ENCODE data around the gene BEND2.
A peak's percentile ranks its signal among the peaks of the same experiment; 100 is the strongest.

Gene BEND2

DNA sequence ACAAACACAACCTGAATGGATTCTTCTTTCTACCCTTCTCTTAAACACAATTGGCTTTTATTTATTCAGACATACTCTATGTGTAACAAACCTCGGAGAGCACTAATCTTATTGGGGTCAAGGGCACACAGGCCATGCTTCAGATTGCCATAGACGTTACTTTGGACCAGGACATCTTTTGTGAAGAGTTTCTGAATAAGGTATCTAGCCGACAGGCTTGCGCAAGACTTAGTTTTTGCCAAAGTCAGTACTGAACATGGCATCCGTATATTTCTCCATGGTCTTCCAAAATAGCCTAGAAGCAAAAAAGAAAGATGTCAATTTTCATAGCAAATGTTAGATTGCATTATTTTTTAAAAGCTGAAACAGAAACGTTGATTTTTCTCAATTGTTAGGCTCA, 49.8 kb downstream of the BEND2 start:
- Mint-ChIP-seq H3K36me3 (no peaks in the 10 kb centered on the region), H3K9me3 (no peaks in the 10 kb centered on the region), H3K27me3 (no peaks in the 10 kb centered on the region), H3K4me1 (no peaks in the 10 kb centered on the region), H3K27ac (no peak overlapping the region), H3K4me3 (no peak overlapping the region)
- no peak for DNase-seq
- CTCF ChIA-PET = no interaction called here

DNA sequence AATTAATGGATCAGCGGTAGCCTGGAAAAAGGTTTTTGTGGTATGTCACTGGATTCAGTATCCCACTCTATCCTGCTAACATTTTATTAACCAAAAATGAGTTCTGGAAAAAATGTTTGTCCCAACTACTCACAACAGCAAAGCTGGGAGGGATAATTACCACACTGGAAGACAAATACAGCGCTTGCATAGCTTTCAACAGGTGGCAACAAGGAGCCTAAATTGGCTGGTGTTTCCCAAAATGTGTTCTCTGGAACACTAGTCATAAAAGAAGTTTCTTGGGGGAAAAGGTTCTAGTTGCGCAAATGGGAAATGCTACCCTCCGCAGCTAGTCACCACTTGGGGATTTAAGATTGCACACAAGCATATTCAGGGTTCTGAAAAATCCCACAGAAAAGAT, 54.6 kb downstream of the BEND2 start:
- H3K27ac Mint-ChIP-seq = no peak overlapping the region
- H3K27me3 Mint-ChIP-seq = no peaks in the 10 kb centered on the region
- DNase-seq = no peak
- H3K4me1 Mint-ChIP-seq = no peaks in the 10 kb centered on the region
- H3K36me3 Mint-ChIP-seq = no peaks in the 10 kb centered on the region
- no peaks in the 10 kb centered on the region for H3K9me3 Mint-ChIP-seq
- CTCF ChIA-PET = no interaction called here
- no peak overlapping the region for H3K4me3 Mint-ChIP-seq

DNA sequence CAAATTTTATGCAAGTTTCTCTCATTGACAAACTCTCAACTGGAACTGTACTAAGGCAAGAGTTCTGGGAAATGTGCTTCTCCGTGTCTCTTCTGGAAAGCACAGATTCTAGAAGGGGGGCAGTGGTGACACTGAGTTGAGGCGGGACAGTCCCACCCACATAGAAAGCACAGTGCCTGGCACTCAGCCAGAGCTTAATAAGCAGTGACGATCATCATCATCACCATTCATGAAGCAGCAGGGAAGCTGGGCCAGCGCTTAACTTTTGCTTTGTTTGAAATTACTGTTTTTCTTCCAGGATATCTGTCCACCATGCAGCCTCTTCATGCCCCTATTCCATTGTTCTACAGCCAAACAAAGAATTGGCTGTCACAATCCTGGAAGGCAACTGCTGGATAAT, 60.3 kb downstream of the BEND2 start:
- Mint-ChIP-seq H3K4me3 (no peak overlapping the region), H3K27ac (no peak overlapping the region), H3K9me3 (peaks cover 2% of the 10 kb centered on the region), H3K27me3 (no peaks in the 10 kb centered on the region), H3K4me1 (no peaks in the 10 kb centered on the region), H3K36me3 (no peaks in the 10 kb centered on the region)
- DNase-seq = no peak
- CTCF ChIA-PET = no interaction called here

DNA sequence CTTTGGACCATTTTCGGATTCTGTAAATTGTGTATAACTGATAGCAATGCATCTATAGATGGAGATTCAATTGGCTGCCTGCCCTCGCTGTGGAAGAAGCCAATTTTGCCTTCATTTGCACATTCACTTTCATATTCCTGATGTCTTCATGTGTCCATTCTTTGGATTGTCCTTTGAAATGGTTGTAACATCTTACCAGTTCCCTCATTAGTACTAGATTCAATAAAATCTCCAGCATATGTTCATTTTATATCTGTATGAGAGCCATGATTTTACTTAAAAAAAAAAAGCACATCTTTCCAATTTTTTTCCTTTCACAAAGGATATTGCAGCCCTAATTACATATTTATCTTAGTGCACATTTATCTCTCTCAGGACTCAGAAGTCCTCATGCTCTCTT, 61.7 kb downstream of the BEND2 start:
- Mint-ChIP-seq H3K27ac (no peak overlapping the region), H3K9me3 (peaks cover 2% of the 10 kb centered on the region), H3K36me3 (no peaks in the 10 kb centered on the region), H3K27me3 (no peaks in the 10 kb centered on the region), H3K4me3 (no peak overlapping the region), H3K4me1 (no peaks in the 10 kb centered on the region)
- DNase-seq = no peak
- CTCF ChIA-PET = no interaction called here

DNA sequence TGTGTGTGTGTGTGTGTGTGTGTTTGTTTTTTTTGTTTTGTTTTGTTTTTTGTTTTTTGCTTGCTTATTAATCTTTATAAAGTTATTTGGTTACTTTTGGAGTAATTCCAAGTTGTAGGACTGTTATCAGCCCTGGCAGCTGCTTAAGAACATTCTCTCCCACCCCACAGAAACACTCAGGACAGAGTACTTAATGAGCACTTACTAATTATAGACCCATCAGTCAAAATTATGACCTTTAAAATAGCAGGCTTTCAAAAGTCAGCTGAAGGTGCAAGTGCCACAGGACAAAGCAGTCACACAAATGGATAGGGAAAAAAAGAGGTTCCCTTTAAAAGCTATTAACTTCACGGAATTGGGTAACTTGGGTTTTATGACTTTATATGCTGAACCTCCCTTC, 69.0 kb downstream of the BEND2 start:
- Mint-ChIP-seq H3K27ac (no peak overlapping the region), H3K4me1 (no peaks in the 10 kb centered on the region), H3K4me3 (no peak overlapping the region), H3K9me3 (peaks cover under 1% of the 10 kb centered on the region), H3K36me3 (no peaks in the 10 kb centered on the region), H3K27me3 (no peaks in the 10 kb centered on the region)
- CTCF ChIA-PET = no interaction called here
- DNase-seq = no peak

DNA sequence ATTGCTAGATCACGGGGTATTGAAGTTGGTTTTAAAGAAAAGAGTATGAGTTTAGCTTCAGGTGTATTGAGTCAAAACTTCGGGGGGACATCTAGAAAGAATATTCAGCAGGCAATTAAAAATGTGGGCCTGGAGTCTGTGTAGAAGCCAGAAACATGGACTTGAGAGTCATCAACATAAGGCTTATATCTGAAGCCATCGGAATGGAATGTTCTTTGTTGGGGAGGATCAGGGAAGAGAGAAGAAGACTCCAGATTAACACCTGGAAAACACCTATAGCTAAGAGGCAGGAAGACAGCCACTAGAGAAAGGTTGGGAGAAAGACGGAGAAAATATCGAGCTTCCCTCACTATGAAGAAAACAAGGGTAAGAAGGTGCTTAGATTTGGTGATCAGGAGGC, 69.5 kb downstream of the BEND2 start:
- no peaks in the 10 kb centered on the region for H3K27me3 Mint-ChIP-seq
- H3K36me3 Mint-ChIP-seq = no peaks in the 10 kb centered on the region
- no peak overlapping the region for H3K27ac Mint-ChIP-seq
- no peak overlapping the region for H3K4me3 Mint-ChIP-seq
- CTCF ChIA-PET = no interaction called here
- no peaks in the 10 kb centered on the region for H3K4me1 Mint-ChIP-seq
- H3K9me3 Mint-ChIP-seq = no peaks in the 10 kb centered on the region
- DNase-seq = no peak

DNA sequence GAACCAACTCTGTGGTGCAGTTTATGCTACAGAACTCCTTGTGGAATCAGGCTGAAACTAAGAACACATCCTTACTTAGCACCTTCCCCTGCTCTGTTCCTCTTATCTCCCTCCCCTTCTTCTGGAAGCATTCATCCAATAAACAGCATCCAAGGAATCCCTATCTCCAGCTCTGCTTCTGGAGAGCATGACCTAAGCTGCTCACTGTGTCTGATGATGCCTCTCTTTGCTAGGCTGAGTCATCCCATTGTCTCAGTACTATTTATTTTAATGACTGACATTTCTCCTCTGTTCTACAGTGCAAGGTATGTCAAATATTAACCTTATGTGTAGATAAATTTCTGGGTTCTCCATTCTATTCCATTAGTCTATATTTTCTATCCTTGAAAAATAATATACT, 71.2 kb downstream of the BEND2 start:
- Mint-ChIP-seq H3K4me1 (no peaks in the 10 kb centered on the region), H3K9me3 (no peaks in the 10 kb centered on the region), H3K27me3 (no peaks in the 10 kb centered on the region), H3K4me3 (no peak overlapping the region), H3K27ac (no peak overlapping the region), H3K36me3 (no peaks in the 10 kb centered on the region)
- DNase-seq = no peak
- CTCF ChIA-PET = no interaction called here

DNA sequence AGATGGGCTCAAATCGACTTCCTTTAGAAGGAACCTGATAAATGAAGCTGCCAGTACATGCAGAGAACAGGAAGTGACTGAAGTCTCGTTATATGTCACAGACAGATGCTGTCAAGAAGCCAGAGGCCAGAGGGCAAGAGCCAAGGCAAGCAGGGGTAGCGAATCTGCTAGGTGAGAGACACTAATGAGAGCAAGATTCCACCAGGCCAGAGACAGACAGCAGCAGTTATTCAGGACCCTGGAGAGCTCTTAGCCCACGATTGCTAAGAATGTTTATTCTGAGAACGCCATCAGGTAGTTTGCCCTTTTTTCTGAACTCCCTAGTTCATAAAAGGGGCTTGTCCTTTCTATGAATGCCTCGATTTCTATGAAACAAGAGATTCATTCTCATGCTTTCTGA, 73.7 kb downstream of the BEND2 start:
- Mint-ChIP-seq H3K4me1 (no peaks in the 10 kb centered on the region), H3K9me3 (no peaks in the 10 kb centered on the region), H3K4me3 (no peak overlapping the region), H3K27ac (no peak overlapping the region), H3K27me3 (no peaks in the 10 kb centered on the region), H3K36me3 (no peaks in the 10 kb centered on the region)
- CTCF ChIA-PET = no interaction called here
- peak; percentile 24 for DNase-seq

DNA sequence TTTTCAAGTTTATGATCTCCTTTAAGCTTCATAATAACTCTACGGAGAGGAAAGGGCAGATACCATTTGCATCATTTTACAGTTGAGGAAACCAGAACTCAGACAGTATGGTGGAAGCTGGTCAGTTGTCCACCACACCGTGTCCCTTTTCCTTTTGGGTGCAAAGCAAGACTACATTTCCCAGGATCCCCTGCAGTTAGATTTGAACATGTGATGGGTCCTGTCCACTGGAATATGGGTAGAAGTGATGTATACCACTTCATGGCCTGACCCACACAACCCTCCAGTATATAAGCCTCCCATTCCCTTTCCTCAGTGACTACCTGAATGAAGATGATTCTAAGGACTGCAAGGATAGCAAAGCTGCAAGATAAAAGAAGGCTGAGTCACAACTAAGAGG, 74.7 kb downstream of the BEND2 start:
- no peak for DNase-seq
- no peaks in the 10 kb centered on the region for H3K9me3 Mint-ChIP-seq
- H3K27me3 Mint-ChIP-seq = no peaks in the 10 kb centered on the region
- H3K4me1 Mint-ChIP-seq = no peaks in the 10 kb centered on the region
- CTCF ChIA-PET = no interaction called here
- no peak overlapping the region for H3K4me3 Mint-ChIP-seq
- H3K27ac Mint-ChIP-seq = no peak overlapping the region
- no peaks in the 10 kb centered on the region for H3K36me3 Mint-ChIP-seq

DNA sequence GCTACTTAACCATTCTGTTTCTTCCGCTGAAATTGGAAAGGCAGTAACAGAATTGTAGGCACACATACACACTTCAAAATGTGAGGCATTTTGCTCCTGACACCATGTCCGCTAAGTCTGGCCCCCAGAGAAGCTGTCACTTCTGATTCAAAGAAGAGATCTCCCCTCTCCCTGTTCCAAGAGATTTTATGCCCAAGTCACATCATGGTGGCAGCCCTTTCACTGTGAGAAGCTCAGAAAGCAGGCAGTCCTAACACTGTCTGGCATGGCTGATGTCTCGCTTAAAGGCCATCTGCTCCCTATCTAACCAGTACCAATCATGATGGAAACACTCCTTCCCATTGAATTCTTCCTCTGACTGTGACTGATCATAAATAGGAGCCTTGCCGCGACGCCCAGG, 83.9 kb downstream of the BEND2 start:
- Mint-ChIP-seq H3K27ac (no peak overlapping the region), H3K4me3 (no peak overlapping the region), H3K9me3 (no peaks in the 10 kb centered on the region), H3K4me1 (peaks cover 7% of the 10 kb centered on the region), H3K27me3 (no peaks in the 10 kb centered on the region), H3K36me3 (no peaks in the 10 kb centered on the region)
- no peak for DNase-seq
- CTCF ChIA-PET = no interaction called here

DNA sequence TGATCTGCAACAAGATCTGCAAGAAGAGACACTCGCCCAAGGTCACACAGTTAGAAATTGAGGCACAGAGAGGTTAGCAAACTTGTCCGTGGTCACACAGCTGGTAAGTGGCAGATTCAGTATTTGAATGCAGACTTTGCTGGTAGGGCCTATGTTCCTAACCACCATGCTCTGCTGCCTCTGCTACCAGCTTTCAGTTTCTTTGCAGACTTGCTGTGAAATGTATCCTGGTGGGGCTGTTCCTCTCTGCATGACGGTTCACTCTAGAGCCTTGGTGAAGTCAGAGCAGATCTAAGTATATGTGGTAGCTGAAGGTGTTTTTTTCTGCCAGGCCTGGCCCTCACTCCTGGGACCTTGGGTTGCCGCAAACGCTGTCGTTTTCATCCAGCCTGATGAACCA, 87.1 kb downstream of the BEND2 start:
- Mint-ChIP-seq H3K4me1 (peaks cover 7% of the 10 kb centered on the region), H3K27me3 (no peaks in the 10 kb centered on the region), H3K4me3 (no peak overlapping the region), H3K36me3 (no peaks in the 10 kb centered on the region), H3K9me3 (no peaks in the 10 kb centered on the region), H3K27ac (no peak overlapping the region)
- no peak for DNase-seq
- CTCF ChIA-PET = no interaction called here

DNA sequence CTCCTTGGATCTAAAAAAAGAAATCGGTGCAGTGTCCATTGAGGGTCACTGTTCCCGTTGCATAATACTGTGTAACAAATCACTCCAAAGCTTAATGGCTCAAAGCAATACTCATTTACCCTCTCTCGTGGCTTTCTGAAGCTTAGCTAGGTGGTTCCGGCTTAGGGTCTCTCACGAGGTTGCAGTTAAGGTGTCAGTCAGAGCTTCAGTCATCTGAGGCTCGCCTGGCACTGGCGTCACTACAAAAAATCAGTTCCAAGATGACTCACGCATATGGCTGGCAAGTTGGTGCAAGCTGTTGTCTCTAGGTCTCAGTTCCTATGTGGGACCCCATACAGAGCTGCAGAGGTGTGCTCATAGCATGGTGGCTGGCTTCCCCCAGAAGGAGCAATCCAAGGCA, 91.0 kb downstream of the BEND2 start:
- no peaks in the 10 kb centered on the region for H3K9me3 Mint-ChIP-seq

DNA sequence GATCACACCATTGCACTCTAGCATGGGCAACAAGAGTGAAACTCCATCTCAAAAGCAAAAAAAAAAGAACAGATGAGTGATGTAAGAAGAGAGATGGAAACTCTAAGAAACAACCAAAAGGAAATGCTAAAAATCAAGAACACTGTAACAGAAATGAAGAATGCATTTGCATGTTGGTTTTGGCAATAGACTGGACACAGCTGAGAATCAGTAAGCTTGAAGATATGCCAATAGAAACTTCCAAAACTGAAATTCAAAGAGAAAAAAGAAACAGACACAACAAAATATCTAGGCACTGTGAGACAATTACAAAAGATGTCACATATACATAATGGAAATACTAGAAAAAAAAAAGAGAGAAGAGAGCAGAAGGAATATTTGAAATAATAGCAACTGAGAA, 93.7 kb downstream of the BEND2 start:
- H3K4me3 Mint-ChIP-seq = no peak overlapping the region
- no peaks in the 10 kb centered on the region for H3K4me1 Mint-ChIP-seq
- CTCF ChIA-PET = no interaction called here
- H3K27me3 Mint-ChIP-seq = no peaks in the 10 kb centered on the region
- no peaks in the 10 kb centered on the region for H3K36me3 Mint-ChIP-seq
- no peaks in the 10 kb centered on the region for H3K9me3 Mint-ChIP-seq
- no peak for DNase-seq
- no peak overlapping the region for H3K27ac Mint-ChIP-seq

More for the DNA sequence above, 91.0 kb downstream of the BEND2 start:
- H3K4me3 Mint-ChIP-seq = no peak overlapping the region
- H3K36me3 Mint-ChIP-seq = no peaks in the 10 kb centered on the region
- CTCF ChIA-PET = no interaction called here
- no peaks in the 10 kb centered on the region for H3K27me3 Mint-ChIP-seq
- DNase-seq = no peak
- H3K4me1 Mint-ChIP-seq = no peaks in the 10 kb centered on the region
- no peak overlapping the region for H3K27ac Mint-ChIP-seq

DNA sequence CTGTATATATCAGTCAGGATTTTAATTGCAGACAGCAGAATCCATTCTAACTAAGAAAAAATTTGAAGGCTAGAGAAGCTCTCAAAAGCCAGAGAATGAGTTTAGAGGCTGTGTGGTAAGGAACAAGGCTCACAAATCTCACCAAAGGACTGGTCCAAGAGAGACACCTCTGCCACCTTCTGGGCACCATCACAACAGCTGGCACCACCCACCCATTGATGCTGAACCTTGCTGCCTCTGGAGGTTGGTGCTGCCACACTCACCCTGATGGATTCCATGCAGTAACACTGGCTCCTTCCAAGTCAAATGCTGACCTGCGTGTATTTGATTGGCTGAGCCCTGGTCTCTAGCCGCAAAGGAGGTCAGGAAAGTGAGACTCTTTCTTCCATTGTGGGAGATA, 100.8 kb downstream of the BEND2 start:
- Mint-ChIP-seq H3K9me3 (no peaks in the 10 kb centered on the region), H3K36me3 (no peaks in the 10 kb centered on the region), H3K4me1 (no peaks in the 10 kb centered on the region), H3K27ac (no peak overlapping the region), H3K4me3 (no peak overlapping the region), H3K27me3 (no peaks in the 10 kb centered on the region)
- peak; percentile 21 for DNase-seq
- CTCF ChIA-PET = no interaction called here

Measured in activated naive CD4-positive, alpha-beta T cell treated with anti-CD3 and anti-CD28 coated beads, Interleukin-2, amount 10 ng/mL, durations not matched to agents 7 days and 5 days (primary cell).